Panc1 (cell line): ENCODE data around the gene KRT77.

ENCODE experiments used
- POLR2AphosphoS5 ChIP-seq: IDR thresholded peaks from 2 replicates; pipeline ENCODE4 v1.6.1; 2012; ENCODE audit warnings: mild to moderate bottlenecking, low read depth, low read length, moderate library complexity
- SIN3A ChIP-seq: IDR thresholded peaks from 2 replicates; pipeline ENCODE4 v1.6.1; 2012; ENCODE audit warnings: low read depth, mild to moderate bottlenecking, low read length, moderate library complexity, borderline replicate concordance; ENCODE audit not compliant: insufficient read depth
- TF ChIP-seq, protein P1 (sequence below): fragments of 450-650 bp; IDR thresholded peaks from 2 replicates; pipeline ENCODE4 v1.5.1; 2017; ENCODE audit warnings: mild to moderate bottlenecking
- TF ChIP-seq, protein P2 (sequence below), 2 experiments: IDR thresholded peaks; 2 replicates each; pipeline ENCODE4 v1.6.1; 2011 to 2012; ENCODE audit warnings: low read depth in 2 of 2, control low read depth in 1 of 2, low read length in 1 of 2, mild to moderate bottlenecking in 1 of 2, moderate library complexity in 1 of 2; ENCODE audit not compliant: insufficient read depth in 1 of 2

DNA sequence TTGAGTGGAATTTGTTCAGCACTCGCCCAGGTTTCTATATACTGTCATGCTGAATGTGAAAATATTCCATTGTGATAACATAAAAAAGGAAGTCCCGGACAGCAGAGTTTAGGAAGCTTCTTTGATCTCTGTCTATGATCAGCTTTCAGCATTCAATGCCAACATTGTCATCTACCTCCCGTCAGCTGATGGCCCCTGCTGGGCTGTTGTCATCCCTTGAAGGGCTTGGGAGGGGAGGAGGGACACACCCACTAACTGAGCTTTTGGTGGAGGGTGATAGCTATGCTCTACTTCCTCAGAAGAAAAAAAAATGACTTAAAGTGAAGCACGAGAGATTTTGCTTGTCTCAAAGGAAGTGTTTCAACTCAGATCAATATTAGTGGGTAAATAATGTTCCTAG, 4.7 kb upstream of the KRT77 start:
- TF ChIP-seq SIN3A: no peak
- TF ChIP-seq, protein P1, sequence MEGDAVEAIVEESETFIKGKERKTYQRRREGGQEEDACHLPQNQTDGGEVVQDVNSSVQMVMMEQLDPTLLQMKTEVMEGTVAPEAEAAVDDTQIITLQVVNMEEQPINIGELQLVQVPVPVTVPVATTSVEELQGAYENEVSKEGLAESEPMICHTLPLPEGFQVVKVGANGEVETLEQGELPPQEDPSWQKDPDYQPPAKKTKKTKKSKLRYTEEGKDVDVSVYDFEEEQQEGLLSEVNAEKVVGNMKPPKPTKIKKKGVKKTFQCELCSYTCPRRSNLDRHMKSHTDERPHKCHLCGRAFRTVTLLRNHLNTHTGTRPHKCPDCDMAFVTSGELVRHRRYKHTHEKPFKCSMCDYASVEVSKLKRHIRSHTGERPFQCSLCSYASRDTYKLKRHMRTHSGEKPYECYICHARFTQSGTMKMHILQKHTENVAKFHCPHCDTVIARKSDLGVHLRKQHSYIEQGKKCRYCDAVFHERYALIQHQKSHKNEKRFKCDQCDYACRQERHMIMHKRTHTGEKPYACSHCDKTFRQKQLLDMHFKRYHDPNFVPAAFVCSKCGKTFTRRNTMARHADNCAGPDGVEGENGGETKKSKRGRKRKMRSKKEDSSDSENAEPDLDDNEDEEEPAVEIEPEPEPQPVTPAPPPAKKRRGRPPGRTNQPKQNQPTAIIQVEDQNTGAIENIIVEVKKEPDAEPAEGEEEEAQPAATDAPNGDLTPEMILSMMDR: no peak
- TF ChIP-seq, protein P2, sequence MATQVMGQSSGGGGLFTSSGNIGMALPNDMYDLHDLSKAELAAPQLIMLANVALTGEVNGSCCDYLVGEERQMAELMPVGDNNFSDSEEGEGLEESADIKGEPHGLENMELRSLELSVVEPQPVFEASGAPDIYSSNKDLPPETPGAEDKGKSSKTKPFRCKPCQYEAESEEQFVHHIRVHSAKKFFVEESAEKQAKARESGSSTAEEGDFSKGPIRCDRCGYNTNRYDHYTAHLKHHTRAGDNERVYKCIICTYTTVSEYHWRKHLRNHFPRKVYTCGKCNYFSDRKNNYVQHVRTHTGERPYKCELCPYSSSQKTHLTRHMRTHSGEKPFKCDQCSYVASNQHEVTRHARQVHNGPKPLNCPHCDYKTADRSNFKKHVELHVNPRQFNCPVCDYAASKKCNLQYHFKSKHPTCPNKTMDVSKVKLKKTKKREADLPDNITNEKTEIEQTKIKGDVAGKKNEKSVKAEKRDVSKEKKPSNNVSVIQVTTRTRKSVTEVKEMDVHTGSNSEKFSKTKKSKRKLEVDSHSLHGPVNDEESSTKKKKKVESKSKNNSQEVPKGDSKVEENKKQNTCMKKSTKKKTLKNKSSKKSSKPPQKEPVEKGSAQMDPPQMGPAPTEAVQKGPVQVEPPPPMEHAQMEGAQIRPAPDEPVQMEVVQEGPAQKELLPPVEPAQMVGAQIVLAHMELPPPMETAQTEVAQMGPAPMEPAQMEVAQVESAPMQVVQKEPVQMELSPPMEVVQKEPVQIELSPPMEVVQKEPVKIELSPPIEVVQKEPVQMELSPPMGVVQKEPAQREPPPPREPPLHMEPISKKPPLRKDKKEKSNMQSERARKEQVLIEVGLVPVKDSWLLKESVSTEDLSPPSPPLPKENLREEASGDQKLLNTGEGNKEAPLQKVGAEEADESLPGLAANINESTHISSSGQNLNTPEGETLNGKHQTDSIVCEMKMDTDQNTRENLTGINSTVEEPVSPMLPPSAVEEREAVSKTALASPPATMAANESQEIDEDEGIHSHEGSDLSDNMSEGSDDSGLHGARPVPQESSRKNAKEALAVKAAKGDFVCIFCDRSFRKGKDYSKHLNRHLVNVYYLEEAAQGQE (IDR thresholded peaks at IDR 0.05; ENCODE audit: insufficient read depth in 1 of 2, low read depth in 2 of 2, low read length in 1 of 2): no peak
- TF ChIP-seq POLR2AphosphoS5: no peak
